ENCODE data around the gene STK32C. TPM values are rescaled to one million over a fixed set of nuclear protein-coding genes. Genes with fewer than 3 reads are reported as not detected.

Gene STK32C
- total and polyA plus RNA-seq, 2 of the 4 experiments (the other 2 are of a cell fraction): 5.0 to 8.3 TPM

GRCh38 chr10:132334631-132335188, 27.0 kb upstream of the STK32C start:
- peaks cover 13% of the 10 kb centered on the region; the same call in 1 of the 2 replicates for H3K36me3 ChIP-seq (ENCODE audit: control insufficient read depth, insufficient read depth, low read length)
- H3K9me3 ChIP-seq (ENCODE audit: control insufficient read depth, insufficient read depth, low read length): no peaks in the 10 kb centered on the region
- TF ChIP-seq MAFK (IDR thresholded peaks at IDR 0.05; ENCODE audit: low read depth, low read length) (no peak), FOS (IDR thresholded peaks at IDR 0.05; ENCODE audit: low read depth, low read length) (no peak), SMC3 (IDR thresholded peaks at IDR 0.05; ENCODE audit: low read depth, low read length) (no peak), POLR2A (IDR thresholded peaks at IDR 0.05; ENCODE audit: low read depth, low read length) (no peak)
- H2BK20ac ChIP-seq (ENCODE audit: low read depth, low read length): no peak overlapping the region
- peaks cover 3% of the 10 kb centered on the region; the same call in 1 of the 2 replicates for H3K9me1 ChIP-seq (ENCODE audit: insufficient read depth, low read length)
- H2BK15ac ChIP-seq (ENCODE audit: low read depth, low read length): no peak overlapping the region
- H4K20me1 ChIP-seq (ENCODE audit: insufficient read depth, low read length): 0 out of 2 replicates have a peak, but pooled peaks cover 3% of the 10 kb centered on the region
- peaks cover 4% of the 10 kb centered on the region for H3K4me1 ChIP-seq (ENCODE audit: control insufficient read depth, insufficient read depth, low read length)
- H3K23ac ChIP-seq (ENCODE audit: low read depth, low read length): no peak overlapping the region
- ATAC-seq (ENCODE audit: low read depth) (no peak), DNase-seq (no peak)
- H3K9ac ChIP-seq (ENCODE audit: low read depth, low read length): no peak overlapping the region
- dilution Hi-C loops (cut with HindIII; ENCODE audit: low sequenced_read_pairs, unreplicated experiment): loop anchor here (25.0 kb wide), 1 partner anchor 97 kb away; no protein-coding TSS in a partner anchor
- no peak overlapping the region for H3K4ac ChIP-seq (ENCODE audit: low read depth, low read length)
- no peak overlapping the region for H4K91ac ChIP-seq (ENCODE audit: insufficient read depth, low read depth, low read length)
- no peak overlapping the region for H2AFZ ChIP-seq (replicated peaks; ENCODE audit: low read length, poor library complexity)
- no peak overlapping the region for H3K14ac ChIP-seq (replicated peaks; ENCODE audit: low read depth, low read length)
- peaks cover 9 to 27% of the 10 kb centered on the region in 2 experiments; a peak in 3 of 4 replicates for H3K79me1 ChIP-seq (ENCODE audit: low read depth in 1 of 2, low read length in 2 of 2)
- H3K18ac ChIP-seq (ENCODE audit: low read depth, low read length): no peak overlapping the region
- no peak overlapping the region for H3K27ac ChIP-seq (ENCODE audit: insufficient read depth, low read length)
- no peaks in the 10 kb centered on the region for H3K27me3 ChIP-seq (ENCODE audit: control insufficient read depth, insufficient read depth, low read length)
- no peak overlapping the region for H2BK5ac ChIP-seq (ENCODE audit: low read depth, low read length, poor library complexity, severe bottlenecking)
- no peak overlapping the region for H2BK120ac ChIP-seq (ENCODE audit: low read depth, low read length)
- H2AK9ac ChIP-seq (replicated peaks; ENCODE audit: low read depth, low read length, poor library complexity): no peak overlapping the region
- in situ Hi-C loops (cut with MboI; ENCODE audit: low sequenced_read_pairs): no loop called here
- no TSS peak for BruUV-seq (replicated peaks)
- no CpG with 5 or more reads among the region's 4 CpGs for WGBS, 2 experiments (ENCODE audit: extremely low coverage in 2 of 2, insufficient read length in 1 of 2)
- no peak overlapping the region for H4K8ac ChIP-seq (ENCODE audit: low read depth in 2 of 2, low read length in 2 of 2)
- intact Hi-C loops (cut with micrococcal nuclease): no loop called here
- ChIA-PET CTCF (no interaction called here), POLR2A (ENCODE audit: unreplicated experiment) (no interaction called here)
- no peak overlapping the region for H3K4me2 ChIP-seq (ENCODE audit: low read depth, low read length)
- H4K5ac ChIP-seq (ENCODE audit: low read depth, low read length): no peak overlapping the region
- no peak overlapping the region for H3K56ac ChIP-seq (ENCODE audit: extremely low read depth, insufficient read depth, low read length)
- no peak overlapping the region for H3K4me3 ChIP-seq (ENCODE audit: insufficient read depth, low read depth, low read length)
- H2AK5ac ChIP-seq (ENCODE audit: low read depth, low read length): no peak overlapping the region
